H1 (cell line): ENCODE measurements around the gene SPEM1. TPM values are rescaled to one million over a fixed set of nuclear protein-coding genes. Genes with fewer than 3 reads are reported as not detected.

Experiments used
- CBX8 ChIP-seq: fragments of 300-800, 300-1000 bp; sonication (generic); IDR thresholded peaks from 2 replicates; pipeline ENCODE4 v1.7.1; 2016; ENCODE audit warnings: low read depth, low read length, borderline replicate concordance
- polyA plus RNA-seq, 7 experiments: library from polyadenylated mRNA; depleted of rRNA in 3 of 7; stranded (reverse) in 5 of 7; unstranded in 2 of 7; fragments of >200 nt in 5 of 7; fragments of 200-250 nt in 2 of 7; gene quantifications; 1 replicate in 5 of 7; 2 replicates in 1 of 7; 4 replicates in 1 of 7; pipeline versions ENCODE4 v1.2.1 to v1.2.3, GENCODE V29; 2011 to 2013; ENCODE audit warnings: missing spikeins in 2 of 7, mixed read lengths in 2 of 7
- total RNA-seq: library from RNA; stranded (reverse); fragmentation: NEBNext Ultra II Directional; extraction: Animal tissue kit (Norgen Biotek cat#: 25700); gene quantifications from 2 replicates; pipeline ENCODE4 v1.2.1, GENCODE V29; 2021
- TF ChIP-seq, protein P1 (sequence below): IDR thresholded peaks from 2 replicates; pipeline ENCODE4 v1.6.1; 2011; ENCODE audit warnings: low read depth, mild to moderate bottlenecking, low read length; ENCODE audit not compliant: insufficient read depth

SPEM1 gene
- total and polyA plus RNA-seq, 2 of the 8 experiments (the other 6 are each of a cell fraction or from before 2014, with no cell fraction given), result not detected

DNA sequence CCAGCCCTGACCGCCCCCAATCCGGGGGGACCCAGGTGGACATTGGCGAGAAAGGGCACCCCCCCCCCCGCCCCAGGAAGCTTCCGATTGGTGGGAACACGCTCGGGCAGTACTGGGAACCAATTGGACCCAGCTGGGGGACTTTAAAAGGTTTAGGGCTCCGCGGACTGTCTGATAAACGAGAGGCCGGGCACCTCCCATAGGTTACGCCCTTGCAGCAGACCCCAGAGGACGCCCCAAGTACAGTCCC is 16.5 kb upstream of the SPEM1 start (continued):
- TF ChIP-seq, protein P1, sequence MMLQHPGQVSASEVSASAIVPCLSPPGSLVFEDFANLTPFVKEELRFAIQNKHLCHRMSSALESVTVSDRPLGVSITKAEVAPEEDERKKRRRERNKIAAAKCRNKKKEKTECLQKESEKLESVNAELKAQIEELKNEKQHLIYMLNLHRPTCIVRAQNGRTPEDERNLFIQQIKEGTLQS, result no peak
- TF ChIP-seq CBX8, result no peak
